ENCODE data around the gene CNTN4. TPM values are rescaled to one million over a fixed set of nuclear protein-coding genes. Genes with fewer than 3 reads are reported as not detected.

Gene CNTN4
- total RNA-seq, 1 experiment from 2014 or later, result 1.6 TPM

- H2BK120ac ChIP-seq (ENCODE audit: low read depth, low read length, poor library complexity, severe bottlenecking), result no peak overlapping the region
- H3K27ac ChIP-seq (ENCODE audit: insufficient read length, low read depth, low read length), result no peak overlapping the region
- no peak overlapping the region for H4K91ac ChIP-seq (ENCODE audit: insufficient read length, low read depth, low read length)
- WGBS (ENCODE audit: extremely low coverage, insufficient read length, low lambda C conversion rate), result no CpG with 5 or more reads among the region's 1 CpG
- H3K4me1 ChIP-seq (ENCODE audit: insufficient read depth, low read length), result no peaks in the 10 kb centered on the region
- H3K4ac ChIP-seq (ENCODE audit: low read depth, low read length), result no peak overlapping the region
- Mint-ChIP-seq H3K27ac (no peak overlapping the region), H3K36me3 (ENCODE audit: insufficient read depth in 1 of 3, low read depth in 3 of 3) (no peaks in the 10 kb centered on the region), H3K4me3 (no peak overlapping the region), H3K27me3 (ENCODE audit: low read depth) (no peaks in the 10 kb centered on the region), H3K9me3 (no peaks in the 10 kb centered on the region), H3K4me1 (no peaks in the 10 kb centered on the region)
- H3K79me2 ChIP-seq (ENCODE audit: insufficient read depth, low read length), result no peaks in the 10 kb centered on the region
- no peak overlapping the region for H2AK5ac ChIP-seq (ENCODE audit: insufficient read length, low read length)
- no peak overlapping the region for H3K18ac ChIP-seq (ENCODE audit: insufficient read length, low read depth, low read length)
- no peaks in the 10 kb centered on the region for H3K9me3 ChIP-seq (ENCODE audit: control insufficient read depth, low read depth, low read length)
- H2BK20ac ChIP-seq (ENCODE audit: low read depth, low read length, poor library complexity, severe bottlenecking), result no peak overlapping the region
- DNase-seq, result no peak
- H3K9ac ChIP-seq (ENCODE audit: extremely low read depth, insufficient read length, low read length), result no peak overlapping the region
- H3K56ac ChIP-seq (ENCODE audit: insufficient read length, low read depth, low read length), result no peak overlapping the region
- no peaks in the 10 kb centered on the region for H3K27me3 ChIP-seq (ENCODE audit: insufficient read depth, low read length)
- H3K14ac ChIP-seq (ENCODE audit: insufficient read depth, low read length), result no peak overlapping the region
- no peak for TF ChIP-seq CTCF (conservative IDR thresholded peaks at IDR 0.05)
- no peak overlapping the region for H2BK15ac ChIP-seq (ENCODE audit: low read depth, low read length)
- H4K20me1 ChIP-seq (ENCODE audit: control insufficient read depth, insufficient read depth, insufficient read length), result no peaks in the 10 kb centered on the region
- H4K8ac ChIP-seq (replicated peaks; ENCODE audit: insufficient read length, low read depth, low read length), result no peak overlapping the region
- H3K23me2 ChIP-seq (ENCODE audit: insufficient read length, low read depth, low read length, poor library complexity, severe bottlenecking), result no peaks in the 10 kb centered on the region
- no peak overlapping the region for H2AFZ ChIP-seq (ENCODE audit: low read length)
- no peaks in the 10 kb centered on the region for H3K79me1 ChIP-seq (ENCODE audit: insufficient read depth, low read depth, low read length, poor library complexity, severe bottlenecking)
- H2BK5ac ChIP-seq (ENCODE audit: insufficient read length, low read length), result no peak overlapping the region
- H3K4me2 ChIP-seq (ENCODE audit: insufficient read depth, insufficient read length, low read length), result no peak overlapping the region
- H2BK12ac ChIP-seq (ENCODE audit: insufficient read length, low read depth, low read length), result no peak overlapping the region
- no peak overlapping the region for H4K5ac ChIP-seq (ENCODE audit: insufficient read length, low read depth, low read length)
- H3T11ph ChIP-seq (ENCODE audit: low read length), result no peak overlapping the region
- H3K23ac ChIP-seq (ENCODE audit: insufficient read length, low read depth, low read length), result no peak overlapping the region
Observed at GRCh38 chr3:2204054-2204453, 105.4 kb downstream of the CNTN4 start.

Measured in H9 (cell line).